ENCODE data around the gene ING4.

DNA sequence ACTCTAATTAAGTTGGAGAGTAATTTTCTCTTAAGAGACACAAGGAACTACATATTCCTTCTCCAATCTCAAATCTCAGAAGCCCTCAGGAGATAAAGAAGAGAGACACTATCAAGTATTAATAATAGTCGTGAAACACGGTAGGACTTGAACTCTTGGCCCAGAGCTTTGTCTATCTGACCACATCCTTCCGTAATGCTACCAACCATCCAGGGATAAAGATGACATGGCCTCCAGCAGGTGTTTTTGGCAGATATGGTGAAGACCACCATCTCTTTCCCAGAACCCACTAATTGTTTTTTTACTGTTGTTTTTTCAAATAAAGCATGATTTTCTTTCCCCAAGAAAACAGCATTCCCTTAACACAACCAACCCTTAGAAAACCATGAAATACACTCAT, 22.9 kb upstream of the ING4 start:
- TF ChIP-seq CTCF (IDR thresholded peaks at IDR 0.05; ENCODE audit: extremely low read depth in 1 of 2, insufficient read depth in 1 of 2, low read depth in 1 of 2, low read length in 2 of 2): no peak
- TF ChIP-seq FOS (IDR thresholded peaks at IDR 0.05; ENCODE audit: borderline replicate concordance, insufficient read depth, low read length): no peak
- TF ChIP-seq POLR2A (IDR thresholded peaks at IDR 0.05; ENCODE audit: low read depth, low read length): no peak
- no peak for TF ChIP-seq EZH2 (IDR thresholded peaks at IDR 0.05; ENCODE audit: borderline replicate concordance, low read depth, low read length, severe bottlenecking)
- no peak for TF ChIP-seq MAX (IDR thresholded peaks at IDR 0.05; ENCODE audit: insufficient read depth, insufficient read length)
- no peak for TF ChIP-seq POLR2AphosphoS5 (IDR thresholded peaks at IDR 0.05; ENCODE audit: insufficient read depth, low read depth, low read length)
- no peak for TF ChIP-seq JUN (IDR thresholded peaks at IDR 0.05; ENCODE audit: borderline replicate concordance, insufficient read depth, insufficient read length, low read depth)
- no peak for TF ChIP-seq GATA2 (IDR thresholded peaks at IDR 0.05; ENCODE audit: insufficient read depth, insufficient read length, low read depth, low read length)
- TF ChIP-seq MYC (IDR thresholded peaks at IDR 0.05; ENCODE audit: low read depth, low read length): no peak
